ENCODE results near the gene KRTAP4-4.
"Not testable (repeated sequence)": the region's sequence is repeated elsewhere in the genome, so short reads cannot be mapped to it uniquely, and the experiment has no call there.

Gene KRTAP4-4

DNA sequence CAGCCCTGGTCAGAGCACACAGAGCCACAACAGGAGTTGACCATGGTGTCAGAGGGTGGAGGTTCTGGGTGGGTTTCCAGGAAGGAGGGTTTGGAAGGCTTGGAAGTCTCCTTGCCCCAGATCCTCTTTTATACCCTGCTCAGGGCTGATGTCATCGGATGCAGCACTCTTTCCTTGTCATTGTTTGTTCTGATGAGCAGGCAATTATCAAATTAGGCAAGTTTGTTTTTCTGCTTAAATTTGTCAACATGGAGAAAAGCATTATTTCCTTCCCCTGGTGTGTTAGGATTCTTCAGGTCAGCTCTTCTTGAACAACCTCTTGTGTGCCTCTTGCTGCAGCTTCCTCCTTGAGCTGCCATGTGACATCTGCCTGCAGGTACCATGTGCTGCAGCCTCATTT lies at the start of gene KRTAP4-4:
KRTAP4-4 (minus strand) TSS at position 101 of the 400 bp plus-strand sequence; CDS start at position 44, 57 bp downstream.
- DNase-seq = no peak

DNA sequence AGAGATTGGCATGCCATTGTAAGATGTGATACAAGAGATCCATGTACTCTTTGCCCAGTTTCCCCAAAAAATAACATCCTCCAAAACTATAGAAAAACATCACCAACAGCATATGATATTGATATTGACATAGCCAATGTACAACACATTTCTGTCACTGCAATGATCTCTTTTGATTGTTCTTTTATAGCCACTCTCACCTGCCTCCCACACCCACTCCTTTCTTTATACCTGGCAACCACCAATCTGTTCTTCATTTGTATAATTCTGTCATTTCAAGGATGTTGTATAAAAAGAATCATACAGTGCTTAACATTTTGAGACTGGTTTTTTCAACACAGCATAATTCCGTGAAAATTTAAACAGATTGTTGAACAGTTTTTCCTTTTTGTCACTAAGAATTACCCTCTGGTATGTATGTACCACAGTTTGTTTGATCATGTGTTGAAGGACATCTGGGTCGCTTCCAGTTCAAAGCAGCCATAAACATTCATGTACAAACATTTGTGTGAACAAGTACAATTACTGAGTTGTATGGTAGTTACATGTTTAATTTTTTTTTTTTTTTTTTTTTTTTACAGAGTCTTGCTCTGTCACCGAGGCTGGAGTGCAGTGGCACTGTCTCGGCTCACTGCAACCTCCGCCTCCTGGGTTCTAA lies 39.0 kb upstream of the KRTAP4-4 start:
- DNase-seq = no peak

DNA sequence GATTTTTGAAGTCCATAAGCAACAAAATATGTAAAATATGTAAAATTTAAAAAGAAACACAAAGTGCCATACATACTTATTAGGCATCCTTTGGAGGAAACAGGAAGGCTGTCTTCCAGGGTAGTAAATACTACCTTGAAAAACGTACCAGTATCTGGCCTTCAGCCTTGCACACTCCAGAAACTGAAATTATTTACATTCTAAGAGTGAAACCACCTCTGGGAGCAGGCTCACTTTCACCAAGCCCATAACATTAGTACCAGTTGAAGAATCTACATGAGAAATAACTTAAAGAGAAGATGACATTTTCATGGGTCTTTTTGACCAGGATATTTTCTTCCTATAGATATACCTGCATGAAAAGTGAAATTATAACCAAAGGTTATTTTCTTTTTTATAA lies 35.5 kb upstream of the KRTAP4-4 start:
- DNase-seq = no peak

DNA sequence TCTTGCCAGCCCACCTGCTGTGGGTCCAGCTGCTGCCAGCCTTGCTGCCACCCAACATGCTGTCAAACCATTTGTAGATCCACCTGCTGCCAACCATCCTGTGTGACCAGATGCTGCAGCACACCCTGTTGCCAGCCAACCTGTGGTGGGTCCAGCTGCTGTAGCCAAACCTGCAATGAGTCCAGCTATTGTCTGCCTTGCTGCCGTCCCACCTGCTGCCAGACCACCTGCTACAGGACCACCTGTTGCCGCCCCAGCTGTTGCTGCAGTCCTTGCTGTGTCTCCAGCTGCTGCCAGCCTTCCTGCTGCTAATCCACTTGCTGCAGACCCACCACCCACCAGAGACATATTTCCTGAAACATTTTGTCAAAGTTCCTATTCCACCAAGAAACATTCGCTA lies 29.8 kb upstream of the KRTAP4-4 start:
- no peak for DNase-seq

DNA sequence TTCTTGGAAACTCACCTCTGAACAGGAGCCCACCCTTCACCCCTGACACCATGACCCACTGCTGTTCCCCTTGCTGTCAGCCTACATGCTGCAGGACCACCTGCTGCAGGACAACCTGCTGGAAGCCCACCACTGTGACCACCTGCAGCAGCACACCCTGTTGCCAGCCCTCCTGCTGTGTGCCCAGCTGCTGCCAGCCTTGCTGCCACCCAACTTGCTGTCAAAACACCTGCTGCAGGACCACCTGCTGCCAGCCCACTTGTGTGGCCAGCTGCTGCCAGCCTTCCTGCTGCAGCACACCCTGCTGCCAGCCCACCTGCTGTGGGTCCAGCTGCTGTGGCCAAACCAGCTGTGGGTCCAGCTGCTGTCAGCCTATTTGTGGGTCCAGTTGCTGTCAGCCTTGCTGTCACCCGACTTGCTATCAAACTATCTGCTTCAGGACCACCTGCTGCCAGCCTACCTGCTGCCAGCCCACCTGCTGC lies 29.3 kb upstream of the KRTAP4-4 start, which contains the start of gene KRTAP9-1:
KRTAP9-1 (plus strand) TSS at position 51 of the 482 bp plus-strand sequence; CDS start at position 51, 0 bp downstream.
- DNase-seq = not testable (repeated sequence)

DNA sequence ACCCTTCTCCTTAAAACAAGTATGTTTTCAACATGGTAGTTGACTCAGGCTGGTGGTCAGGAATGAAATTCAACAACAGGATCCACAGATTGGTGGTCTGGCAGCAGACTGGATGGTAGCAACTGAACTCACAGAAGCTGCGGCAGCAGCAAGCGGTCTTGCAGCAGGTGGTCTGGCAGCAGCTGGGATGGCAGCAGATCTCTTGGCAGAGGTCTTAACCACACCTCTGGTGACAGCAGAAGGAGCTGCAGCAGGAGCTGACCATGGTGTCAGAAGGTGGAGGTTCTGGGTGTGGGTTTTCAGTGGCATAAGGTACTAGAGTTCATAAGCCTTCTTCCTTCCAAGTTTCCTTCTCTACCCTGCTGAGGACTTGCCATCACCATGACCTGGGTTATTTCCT lies 26.3 kb upstream of the KRTAP4-4 start:
- no peak for DNase-seq

DNA sequence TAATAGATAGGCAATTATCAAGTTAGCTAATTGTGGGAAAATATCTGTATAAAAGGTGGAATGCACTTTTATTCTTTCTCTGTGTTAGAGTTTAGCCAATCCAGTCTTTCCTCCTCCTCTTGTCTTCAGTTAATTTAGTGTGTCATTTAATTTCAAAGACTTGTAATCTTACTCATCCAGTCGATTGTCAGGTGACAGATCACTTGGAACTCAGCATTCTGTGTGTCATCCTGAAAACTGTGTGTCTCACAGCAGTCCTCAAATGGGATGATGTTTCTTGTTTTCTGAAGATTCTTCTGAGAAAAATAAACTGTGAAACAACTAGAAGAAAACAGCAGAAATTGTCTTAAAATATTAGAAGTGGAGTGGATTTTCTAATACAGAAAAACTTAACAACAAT lies 24.5 kb upstream of the KRTAP4-4 start:
- no peak for DNase-seq

DNA sequence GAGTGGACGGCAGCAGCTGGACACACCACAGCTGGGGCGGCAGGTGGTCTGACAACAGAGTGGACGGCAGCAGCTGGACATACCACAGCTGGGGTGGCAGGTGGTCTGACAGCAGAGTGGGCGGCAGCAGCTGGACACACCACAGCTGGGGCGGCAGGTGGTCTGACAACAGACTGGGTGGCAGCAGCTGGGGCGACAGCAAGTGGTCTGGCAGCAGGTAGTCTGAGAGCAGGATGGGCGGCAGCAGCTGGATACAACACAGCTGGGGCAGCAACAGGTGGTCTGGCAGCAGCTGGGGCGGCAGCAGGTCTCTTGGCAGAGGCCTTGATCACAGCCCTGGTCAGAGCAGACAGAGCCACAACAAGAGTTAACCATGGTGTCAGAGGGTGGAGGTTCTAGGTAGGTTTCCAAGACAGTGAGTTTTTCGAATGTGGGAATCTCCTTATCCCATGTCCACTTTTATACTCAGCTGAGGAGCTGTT lies 24.0 kb upstream of the KRTAP4-4 start, which contains the start of gene KRTAP4-1:
KRTAP4-1 (minus strand) TSS at position 432 of the 482 bp plus-strand sequence; CDS start at position 375, 57 bp downstream.
- no peak for DNase-seq

DNA sequence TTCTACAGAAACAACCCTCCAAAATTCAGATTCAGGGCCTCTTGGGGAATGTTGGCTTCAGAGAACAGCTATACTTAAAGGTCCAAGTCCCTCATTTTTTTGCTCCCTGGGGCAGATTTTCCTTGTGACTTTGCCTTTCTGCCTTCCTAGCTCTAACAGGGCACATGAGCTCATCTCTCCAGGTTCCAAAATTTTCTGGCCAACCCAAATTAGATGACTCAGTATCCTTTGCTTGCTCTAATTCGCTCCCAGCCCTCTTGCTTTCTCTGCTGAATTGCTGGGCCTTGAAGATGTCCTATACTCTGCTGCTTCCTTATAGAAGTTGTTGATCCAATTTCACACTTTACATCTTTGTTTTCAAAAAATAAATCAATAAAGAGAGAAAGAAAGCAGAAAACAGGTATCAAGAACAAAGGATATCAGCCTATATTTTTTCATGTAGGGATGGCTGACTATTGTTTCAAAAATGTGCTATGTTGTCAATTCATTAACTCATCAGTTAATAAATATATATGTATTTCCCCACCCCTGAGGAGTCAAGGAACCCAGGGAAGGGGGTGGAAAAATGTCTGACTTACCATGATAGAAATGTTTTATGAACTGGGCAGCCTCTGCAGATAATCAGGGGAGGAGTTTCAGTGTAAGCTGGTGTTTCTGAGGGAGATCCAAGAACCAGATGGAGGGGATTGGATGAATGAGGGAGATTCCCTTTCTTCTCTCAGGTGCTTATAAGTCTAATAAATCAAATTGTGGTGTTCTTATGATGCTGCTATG lies 18.5 kb upstream of the KRTAP4-4 start:
- DNase-seq = no peak

DNA sequence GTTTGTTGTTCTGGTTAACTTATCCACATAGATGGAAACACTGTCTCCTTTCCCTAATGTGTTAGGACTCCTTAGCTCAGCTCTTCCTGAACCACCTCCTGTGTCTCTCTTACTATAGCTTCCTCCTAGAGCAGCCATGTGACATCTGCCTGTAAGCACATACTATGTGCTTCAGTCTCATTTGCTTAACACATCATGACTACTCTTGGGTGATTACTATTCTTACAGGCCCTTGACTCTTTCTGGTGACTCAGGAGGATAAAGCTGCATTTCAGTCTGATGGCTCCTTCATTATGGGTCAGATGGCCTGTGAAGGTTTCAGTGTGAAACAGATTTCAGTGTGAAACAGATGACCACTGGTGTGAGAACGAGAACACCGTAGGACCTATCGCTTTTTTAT lies 17.8 kb upstream of the KRTAP4-4 start:
- DNase-seq = no peak

DNA sequence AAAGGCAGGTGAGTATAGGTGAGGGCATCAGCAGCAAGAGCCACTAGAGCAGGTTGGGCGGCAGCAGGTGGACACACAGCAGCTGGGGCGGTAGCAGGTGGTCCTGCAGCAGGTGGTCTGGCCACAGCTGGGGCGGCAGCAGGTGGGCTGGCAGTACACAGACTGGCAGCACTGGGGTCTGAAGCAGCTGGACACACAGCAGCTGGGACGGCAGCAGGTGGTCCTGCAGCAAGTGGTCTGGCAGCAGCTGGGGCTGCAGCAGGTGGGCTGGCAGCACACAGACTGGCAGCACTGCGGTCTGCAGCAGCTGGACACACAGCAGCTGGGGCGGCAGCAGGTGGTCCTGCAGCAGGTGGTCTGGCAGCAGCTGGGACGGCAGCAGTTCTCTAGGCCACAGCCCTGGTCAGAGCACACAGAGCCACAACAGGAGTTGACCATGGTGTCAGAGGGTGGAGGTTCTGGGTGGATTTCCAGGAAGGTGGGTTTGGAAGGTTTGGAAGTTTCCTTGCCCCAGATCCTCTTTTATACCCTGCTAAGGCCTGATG lies 17.3 kb upstream of the KRTAP4-4 start, which contains the start of gene KRTAP4-2:
KRTAP4-2 (minus strand) TSS at position 495 of the 545 bp plus-strand sequence; CDS start at position 438, 57 bp downstream.
- DNase-seq = no peak

DNA sequence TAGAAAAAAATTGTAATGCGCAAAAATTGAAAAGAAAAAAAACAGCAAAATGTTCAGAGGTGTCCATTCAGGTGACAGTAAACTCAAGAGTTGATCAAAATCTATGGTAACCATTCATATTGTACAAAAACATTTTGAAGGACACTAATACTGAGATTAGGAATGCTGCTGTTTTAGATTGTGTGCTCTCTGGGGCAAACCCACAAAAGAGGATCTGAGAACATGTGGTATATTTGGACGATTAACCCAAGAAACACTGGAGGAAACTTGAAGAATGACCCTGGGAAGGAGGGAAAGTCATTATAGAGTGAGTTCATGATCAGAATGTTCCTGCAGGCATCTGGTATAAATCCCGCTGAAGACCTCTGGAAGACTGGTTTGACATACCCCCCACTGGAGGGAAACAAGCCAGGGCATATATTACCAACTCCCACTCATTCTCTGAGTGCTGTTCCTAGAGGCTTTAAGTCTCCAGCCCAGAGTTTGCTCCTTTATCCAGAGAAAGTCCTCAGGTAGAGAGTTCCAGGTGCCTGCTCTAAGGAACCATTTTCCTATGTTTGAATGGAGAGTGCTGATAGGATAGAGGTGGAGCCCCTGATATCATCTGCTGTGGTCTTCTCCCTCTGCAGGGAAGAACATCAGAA lies 16.3 kb upstream of the KRTAP4-4 start:
- DNase-seq = no peak

DNA sequence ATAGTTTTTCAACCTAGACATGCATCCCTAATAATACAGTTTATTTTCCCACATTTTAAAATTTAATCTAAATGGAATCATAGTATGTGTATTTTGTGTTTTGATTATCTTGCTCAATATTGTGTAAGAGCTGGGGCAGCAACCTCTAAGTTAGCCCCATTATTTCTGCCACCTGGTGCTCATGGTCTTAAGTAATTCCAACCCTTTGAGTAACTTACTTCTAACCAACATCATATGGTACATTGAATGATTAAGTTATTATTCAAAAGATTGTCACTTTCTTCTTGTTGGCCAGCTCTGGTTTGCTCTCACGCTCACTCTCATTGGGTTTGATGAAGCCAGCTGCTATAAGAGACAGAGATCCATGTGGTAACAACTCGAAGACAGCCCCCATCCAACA lies 11.3 kb upstream of the KRTAP4-4 start:
- DNase-seq = no peak

DNA sequence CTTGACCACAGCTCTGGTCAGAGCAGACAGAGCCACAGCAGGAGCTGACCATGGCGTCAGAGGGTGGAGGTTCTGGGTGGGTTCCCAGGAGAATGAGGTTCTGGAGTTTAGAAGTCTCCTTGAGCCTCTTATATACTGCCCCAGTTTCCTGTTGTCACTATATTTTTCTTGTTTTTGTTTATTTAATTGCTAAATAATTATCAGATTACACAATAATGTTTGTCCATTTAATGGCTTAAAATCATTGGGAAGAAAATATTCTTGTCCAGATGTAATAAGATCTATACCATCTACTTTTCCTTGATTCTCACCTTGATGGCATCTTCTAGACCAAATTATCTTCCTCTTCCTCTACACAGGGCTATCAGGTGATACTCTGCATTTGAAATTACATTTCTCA lies 7.6 kb upstream of the KRTAP4-4 start, which contains the start of gene KRTAP4-3:
KRTAP4-3 (minus strand) TSS at position 101 of the 400 bp plus-strand sequence; CDS start at position 52, 49 bp downstream.
- no peak for DNase-seq

DNA sequence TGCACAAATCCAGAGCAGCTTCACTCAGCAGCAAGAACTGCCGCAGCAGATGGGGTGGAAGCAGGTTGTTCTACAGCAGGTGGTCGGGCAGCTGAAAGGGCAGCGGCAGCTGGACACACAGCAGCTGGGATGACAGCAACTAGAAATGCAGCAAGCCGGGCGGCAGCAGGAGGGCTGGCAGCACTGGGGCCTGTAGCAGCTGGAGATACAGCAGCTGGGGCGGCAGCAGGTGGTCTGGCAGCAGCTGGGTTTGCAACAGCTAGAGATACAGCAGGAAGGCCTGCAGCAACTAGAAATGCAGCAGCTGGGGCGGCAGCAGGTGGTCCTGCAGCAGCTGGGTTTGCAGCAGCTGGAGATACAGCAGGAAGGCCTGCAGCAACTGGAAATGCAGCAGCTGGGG lies 7.0 kb upstream of the KRTAP4-4 start:
- no peak for DNase-seq

DNA sequence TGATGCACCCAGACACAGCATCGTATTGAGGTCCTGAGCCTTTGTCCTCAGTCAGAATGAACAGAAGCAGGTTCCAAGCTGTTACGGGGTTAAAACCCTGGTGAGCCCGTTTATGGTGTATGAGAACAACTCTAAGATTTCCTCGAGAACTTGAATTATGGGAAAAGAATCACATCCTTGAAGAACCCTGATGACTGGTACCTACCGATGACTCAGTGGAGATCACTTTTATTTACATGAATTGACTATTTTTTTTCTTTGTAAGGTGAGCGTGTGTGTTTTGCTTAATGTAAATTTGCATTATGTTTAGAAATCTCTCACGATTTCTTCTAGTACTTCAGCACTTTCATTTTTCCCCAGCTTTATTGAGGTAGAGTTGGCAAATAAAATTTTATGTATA lies 3.3 kb upstream of the KRTAP4-4 start:
- no peak for DNase-seq

DNA sequence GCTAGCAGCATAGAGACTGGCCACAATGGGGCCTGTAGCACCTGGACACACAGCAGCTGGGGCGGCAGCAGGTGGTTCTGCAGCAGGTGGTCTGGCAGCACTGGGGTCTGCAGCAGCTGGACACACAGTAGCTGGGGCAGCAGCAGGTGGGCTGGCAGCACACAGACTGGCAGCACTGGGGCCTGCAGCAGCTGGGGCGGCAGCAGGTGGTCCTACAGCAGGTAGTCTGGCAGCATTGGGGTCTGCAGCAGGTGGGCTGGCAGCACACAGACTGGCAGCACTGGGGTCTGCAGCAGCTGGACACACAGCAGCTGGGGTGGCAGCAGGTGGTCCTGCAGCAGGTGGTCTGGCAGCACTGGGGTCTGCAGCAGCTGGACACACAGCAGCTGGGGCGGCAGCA lies 358 bp downstream of the KRTAP4-4 start:
- DNase-seq = not testable (repeated sequence)

DNA sequence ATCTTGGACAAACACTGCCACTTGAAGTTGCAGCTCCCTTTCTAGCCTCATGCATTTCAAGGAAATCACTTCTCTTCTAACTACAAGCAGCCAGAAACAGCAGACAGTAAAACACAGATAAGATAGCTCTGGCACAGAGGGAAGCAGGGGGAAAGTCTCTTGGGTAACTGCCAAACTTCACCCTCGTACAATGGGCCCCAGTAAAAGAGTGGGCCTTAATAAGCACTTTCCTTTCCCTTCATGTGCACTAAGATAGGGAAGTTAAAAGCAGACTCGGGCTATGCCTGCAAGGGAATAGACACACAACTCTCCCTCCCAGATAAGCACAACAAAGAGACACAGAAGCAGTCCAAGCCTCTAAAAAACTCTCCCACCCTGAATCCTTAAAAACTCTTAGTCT lies 6.7 kb downstream of the KRTAP4-4 start:
- DNase-seq = peak in 3 of 14 donors; percentile 0 to 10 (median 6)

DNA sequence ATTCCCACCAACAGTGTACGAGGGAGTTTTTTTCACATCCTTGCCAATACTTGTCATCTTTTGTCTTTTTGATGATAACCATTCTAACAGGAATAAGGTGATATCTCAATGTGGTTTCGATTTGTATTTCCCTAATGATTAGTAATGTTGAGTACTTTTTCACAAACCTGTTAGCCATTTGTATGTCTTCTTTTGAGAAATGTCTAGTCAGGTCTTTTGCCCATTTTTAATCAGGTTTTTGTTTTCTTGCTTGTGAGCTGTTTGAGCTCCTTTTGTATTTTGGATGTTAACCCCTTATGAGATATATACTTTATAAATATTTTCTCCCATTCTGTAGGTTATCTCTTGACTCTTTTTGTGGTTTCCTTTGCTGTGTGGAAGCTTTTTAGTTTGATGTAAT lies 9.0 kb downstream of the KRTAP4-4 start:
- DNase-seq = no peak

DNA sequence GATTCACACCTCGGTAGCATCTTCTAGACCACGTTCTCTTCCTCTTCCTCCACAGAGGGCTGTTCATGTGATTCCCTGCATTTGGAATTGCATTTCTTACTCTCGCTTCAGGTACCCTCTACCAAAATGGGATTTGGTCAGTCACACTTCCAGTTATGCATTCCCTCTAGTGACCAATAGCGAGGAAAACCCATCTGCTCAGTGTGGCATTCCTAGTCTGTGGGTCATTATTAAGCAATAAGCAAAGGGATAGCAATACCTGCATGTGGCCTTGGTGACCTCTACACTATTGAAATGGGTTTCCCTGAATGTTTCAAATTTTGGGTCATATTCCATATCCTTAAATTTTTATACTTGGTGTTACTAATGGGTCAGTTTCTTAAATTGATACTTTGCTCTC lies 10.5 kb downstream of the KRTAP4-4 start:
- DNase-seq = no peak

DNA sequence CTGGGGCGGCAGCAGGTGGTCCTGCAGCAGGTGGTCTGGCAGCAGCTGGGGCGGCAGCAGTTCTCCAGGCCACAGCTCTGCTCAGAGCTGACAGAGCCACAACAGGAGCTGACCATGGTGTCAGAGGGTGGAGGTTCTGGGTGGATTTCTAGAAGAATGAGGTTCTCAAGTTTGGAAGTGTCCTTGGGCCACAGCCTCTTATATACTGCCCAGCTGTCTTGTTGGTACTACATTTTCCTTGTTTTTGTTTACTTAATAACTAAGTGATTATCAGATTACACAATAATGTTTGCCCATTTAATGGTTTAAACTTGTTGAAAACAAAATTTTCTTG lies 10.9 kb downstream of the KRTAP4-4 start, which contains the start of gene KRTAP4-5:
KRTAP4-5 (minus strand) TSS at position 174 of the 334 bp plus-strand sequence; CDS start at position 116, 58 bp downstream.
- no peak for DNase-seq

DNA sequence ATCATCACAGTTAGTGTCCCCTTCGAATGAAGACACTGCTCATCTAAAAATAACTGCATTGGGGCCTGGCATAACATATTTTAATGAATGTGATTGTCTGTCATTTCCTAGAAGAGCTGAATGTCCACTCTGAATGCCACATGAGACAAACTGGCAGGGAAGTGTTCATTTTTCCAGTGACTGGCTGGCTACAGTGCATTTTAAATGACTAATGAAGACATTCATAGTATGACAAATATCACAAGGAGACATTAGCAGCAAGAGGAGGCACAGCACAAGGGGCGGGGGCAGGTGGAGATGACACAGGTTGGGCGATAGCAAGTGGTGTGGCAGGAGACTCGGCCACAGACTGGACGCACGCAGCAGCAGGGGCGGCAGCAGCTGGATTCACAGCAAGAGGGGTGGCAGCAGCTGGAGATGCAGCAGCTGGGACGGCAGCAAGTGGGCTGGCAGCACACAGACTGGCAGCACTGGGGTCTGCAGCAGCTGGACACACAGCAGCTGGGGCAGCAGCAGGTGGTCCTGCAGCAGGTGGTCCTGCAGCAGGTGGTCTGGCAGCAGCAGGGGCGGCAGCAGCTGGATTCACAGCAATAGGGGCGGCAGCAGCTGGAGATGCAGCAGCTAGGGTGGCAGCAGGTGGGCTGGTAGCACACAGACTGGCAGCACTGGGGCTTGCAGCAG lies 11.4 kb downstream of the KRTAP4-4 start:
- not testable (repeated sequence) for DNase-seq

All from C1 segment of cervical spinal cord (tissue), 14 donors.